Vein endothelial cell (primary cell): ENCODE data around the gene DEPDC7. TPM values are rescaled to one million over a fixed set of nuclear protein-coding genes. Genes with fewer than 3 reads are reported as not detected.

Experiments used
- small RNA-seq: library from RNA; depleted of rRNA; stranded (forward); fragments of <200 nt; gene quantifications from one replicate; pipeline ENCODE3, GENCODE V24; 2012
- total RNA-seq: library from RNA; depleted of rRNA; stranded (reverse); fragments of >200 nt; gene quantifications from 2 replicates; pipeline ENCODE4 v1.2.3, GENCODE V29; 2012

Gene DEPDC7
- total RNA-seq, result 0.10 TPM in 1 of 2 replicates, not detected in the other

DNA sequence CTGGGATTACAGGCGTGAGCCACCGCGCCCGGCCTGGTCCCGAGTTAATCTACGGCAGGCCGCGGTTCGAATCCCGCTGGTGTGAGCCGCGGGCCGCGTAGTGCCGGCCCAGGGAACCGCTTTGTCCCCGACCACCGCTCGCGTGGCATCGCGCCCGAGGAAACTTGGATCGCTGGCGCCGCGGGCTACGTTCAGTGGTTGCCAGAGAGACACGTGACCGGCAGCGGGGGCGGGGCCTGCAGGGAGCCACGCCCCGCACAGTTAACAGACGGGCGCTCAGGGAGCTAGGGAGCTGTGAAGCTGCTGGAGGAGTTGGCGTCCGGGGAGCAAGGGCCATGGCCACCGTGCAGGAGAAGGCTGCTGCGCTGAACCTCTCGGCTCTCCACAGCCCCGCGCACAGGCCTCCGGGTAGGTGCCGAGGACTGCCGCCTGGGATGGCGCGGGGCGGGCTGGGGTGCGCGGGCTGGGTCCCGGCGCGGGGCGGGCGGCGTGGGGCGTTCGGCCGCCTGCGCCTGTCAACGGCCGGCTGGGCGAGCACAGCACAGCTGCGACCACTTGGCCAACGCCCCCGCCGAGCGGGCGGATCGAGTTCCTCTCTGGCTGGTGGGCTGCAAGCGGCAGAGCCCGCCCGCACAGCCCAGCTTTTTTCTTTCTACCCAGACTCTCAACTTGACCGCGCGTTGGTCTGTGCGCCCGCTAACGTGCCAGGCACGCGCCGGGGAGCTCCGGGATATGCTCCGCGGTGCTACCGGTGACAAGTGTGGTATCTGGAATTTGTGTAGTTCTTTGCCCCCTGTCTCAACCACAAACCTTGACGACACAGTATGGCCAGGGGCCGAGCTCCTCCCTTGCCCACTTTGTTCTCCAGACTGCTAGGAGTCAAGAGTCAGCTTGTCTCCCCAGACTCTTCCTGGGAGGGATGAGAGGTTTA is at the start of gene DEPDC7:
Gene DEPDC7 (plus strand): TSS at position 258 of the 931 bp plus-strand sequence. CDS start 78 bp downstream, at position 336.

DNA sequence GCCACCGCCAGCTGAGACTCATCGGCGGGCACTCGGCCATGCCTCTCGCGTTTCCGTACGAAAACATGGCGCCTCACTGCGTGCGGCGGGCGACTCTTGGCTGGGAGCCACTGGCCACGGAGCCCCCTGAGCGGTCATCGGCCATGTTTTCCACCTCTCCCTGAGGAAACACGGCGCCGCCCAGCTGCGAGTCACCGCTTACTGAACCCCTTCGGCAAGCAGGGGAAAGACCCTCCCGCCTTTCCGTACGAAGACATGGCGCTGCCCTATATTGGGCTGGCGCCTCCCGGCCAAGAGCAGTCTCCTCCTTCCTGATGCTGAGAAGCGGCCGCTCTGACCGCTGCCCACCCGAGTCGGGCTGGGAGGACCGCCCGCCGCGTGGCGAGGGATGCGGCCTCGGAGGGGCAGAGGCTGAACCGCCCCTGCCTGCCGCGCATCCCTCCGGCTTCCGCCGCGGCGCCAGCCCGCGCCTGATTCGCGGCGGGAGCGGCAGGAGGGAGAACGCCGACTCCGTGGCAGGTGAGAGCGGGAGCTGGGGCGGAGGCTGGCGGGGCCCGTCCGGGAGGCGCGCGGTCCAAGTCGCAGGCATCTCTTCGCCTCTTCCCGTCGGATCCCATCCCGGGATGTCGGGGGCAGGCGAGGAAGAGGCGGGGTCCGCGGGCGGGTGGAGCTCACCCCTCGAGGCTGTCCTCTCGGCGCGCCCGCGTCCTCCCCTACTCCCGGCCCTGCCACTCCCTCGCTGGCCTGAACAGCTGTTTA is 23.8 kb downstream of the DEPDC7 start, which contains the start of gene TCP11L1:
Gene TCP11L1 (plus strand): TSS at position 299 of the 759 bp plus-strand sequence. CDS start 4,202 bp downstream, outside the sequence.

Small RNA genes lying within 50 kb of the gene (small RNA-seq; reads per million reads assigned to genes)
- gene RF00019, result not detected

Other genes starting within 250 kb of the DEPDC7 start
- not detected in 2 replicates for gene CCDC73, start 221.2 kb upstream of the DEPDC7 start, total RNA-seq
- 0.10 and 0.33 TPM in 2 replicates for gene PRRG4, start 186.0 kb upstream of the DEPDC7 start, total RNA-seq
- 20.6 and 27.0 TPM in 2 replicates for gene QSER1, start 123.1 kb upstream of the DEPDC7 start, total RNA-seq
- gene TCP11L1, start 23.7 kb downstream of the DEPDC7 start, total RNA-seq, result 19.1 and 21.9 TPM in 2 replicates
- gene CSTF3, start 145.6 kb downstream of the DEPDC7 start, total RNA-seq, result 22.9 and 29.6 TPM in 2 replicates
- 95.0 and 113 TPM in 2 replicates for gene HIPK3, start 241.5 kb downstream of the DEPDC7 start, total RNA-seq